NOMO-1 treated with DMSO at 0.1 percent for 48 hours (cell line): ENCODE data around the gene ANKRD35.

Source experiments
- DNase-seq: peaks from one replicate; lab custom pipeline; 2025; ENCODE audit not compliant: unreplicated experiment; lab: John Stamatoyannopoulos, UW

ANKRD35 gene

DNA sequence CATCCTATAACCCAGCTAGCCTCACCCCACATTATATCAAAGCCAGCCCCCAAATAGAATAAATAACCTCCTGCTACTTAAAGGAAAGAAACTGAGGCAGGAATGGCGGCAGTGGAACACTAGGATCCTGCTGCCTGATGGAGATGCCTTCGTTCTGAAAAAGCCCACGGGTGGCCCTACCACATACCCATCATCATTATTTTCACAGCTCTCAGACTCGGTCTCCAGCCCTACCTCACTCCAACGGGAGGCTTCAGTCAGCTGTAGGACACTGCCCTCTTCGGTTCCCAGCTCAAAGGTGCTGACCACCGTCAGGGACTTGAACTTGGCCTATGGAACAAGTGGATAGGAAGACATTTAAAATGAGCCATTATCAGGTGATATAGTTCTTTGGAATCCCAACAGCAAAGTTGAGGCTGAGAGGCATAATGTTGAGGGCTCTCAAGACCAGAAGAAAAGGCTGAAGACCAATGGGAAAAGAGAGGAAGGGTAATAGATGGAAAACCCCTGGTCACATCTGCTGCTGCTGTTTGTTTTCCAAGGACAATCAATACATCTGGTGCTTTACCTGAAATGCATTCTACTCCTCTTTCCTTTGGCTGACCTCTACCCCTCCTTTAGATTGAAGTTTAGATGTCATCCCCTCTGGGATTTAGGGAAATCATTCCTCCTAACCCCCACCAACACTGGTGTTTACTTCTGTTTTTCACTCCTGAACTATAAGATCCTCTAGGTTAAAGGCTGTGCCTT is 7.8 kb upstream of the ANKRD35 start:
- DNase-seq: no peak

DNA sequence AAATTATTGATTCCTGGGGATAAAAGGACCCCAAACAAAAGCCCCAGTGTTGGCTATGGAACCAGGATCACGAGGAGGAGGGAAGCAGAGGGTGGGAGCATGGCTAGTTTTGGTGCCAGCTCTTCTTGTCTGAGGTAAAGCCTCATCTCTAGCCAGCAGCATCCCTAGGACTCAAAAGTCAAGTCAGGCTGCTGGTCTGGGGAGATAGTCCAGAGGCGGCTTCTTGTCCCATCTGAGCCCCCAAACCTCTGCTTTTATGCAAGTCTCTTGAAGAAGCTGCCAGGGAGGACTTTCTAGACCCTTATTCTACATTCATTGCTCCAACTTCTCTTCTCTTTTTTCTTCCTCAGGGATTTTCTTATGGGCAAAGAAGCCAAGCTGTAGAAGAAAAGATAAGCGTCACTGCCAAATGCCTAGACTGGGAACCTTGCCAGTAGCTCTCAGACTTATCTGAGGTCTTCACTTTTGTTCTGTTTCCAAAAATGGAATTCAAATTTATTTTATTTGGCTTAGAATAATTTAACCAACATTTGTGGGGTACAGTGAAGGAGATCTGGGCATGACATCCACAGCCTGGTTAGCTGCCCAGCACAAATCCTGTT is 6.9 kb upstream of the ANKRD35 start:
- DNase-seq: no peak

DNA sequence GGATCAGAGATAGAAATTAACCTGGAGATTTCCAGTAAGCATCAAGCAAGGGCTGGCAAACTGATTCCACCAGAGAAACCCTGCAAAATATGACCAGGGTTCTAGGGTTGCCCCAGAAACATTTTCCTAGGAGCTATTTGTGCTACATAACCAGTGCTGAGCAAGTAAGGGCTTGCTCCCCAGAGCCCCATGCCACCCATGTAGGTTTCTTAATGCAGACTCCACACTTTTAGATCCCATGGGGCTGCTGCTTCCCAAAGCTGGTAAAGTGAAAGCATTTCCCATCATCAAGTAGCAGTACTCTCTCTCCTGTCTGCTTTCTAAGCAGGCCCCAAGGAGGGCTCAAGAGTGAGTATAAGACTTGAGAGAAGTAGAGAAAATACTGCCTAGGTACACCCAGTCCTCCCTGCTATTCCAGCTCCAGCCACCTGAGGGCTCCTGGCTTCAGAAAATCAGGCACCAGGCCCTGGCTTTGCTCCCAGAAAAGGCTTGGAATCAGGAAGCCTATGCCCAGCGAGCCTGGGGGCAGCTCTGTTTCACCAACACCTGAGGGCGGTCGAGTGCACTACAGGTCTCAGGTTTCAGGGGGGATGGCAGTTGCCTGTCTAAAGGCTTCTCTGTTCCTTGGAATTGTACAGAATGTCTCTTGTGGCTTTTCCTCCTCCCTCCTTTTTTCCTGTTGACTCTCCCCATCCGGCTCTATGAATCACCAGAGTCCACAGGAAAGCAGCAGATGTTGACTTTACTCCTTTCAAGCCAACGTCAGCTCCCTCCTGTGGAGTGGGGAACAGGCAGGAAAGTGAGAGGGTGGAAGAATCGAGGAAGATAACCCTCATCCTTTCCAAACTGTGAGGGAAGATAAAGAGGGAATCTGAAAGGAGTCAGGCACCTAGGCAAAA is 6.2 kb upstream of the ANKRD35 start:
- DNase-seq: peak; percentile 30

DNA sequence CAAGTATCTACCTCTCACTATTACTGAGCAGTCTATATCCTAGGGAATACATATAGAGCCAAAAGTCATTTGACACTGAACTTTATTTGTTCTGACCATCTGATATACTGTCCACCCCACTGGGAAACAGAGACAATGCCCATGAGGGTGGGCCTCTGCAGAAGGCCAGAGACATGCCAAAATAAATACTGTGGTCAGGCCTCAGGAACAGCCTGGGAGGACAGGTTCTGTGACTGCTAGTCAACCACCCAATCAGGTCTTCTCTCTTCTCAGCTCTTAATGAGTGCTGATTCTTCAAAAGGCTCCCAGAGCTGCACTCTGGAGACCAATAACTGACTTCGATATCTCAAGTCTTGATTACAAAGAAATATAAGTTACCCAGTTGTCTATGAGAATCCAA is 5.5 kb upstream of the ANKRD35 start:
- DNase-seq: no peak

DNA sequence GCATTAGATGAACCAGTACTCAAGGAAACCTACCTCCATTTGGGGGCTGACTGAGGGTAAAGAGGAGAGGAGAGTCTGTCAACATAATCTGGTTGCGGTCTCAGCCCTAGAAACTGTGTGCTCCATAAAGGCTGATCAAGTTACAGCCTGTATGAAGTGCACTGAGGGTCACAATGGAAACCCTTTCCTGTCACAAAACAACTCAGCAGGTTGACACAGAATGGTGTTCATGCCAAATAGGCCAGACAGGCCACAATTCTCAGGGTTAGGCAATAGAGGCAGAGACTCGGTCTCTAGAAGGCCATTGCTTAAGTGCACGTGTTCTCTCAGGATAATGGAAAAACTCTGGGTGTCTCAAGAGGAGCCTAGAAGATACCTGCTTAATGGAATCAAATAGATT is 4.1 kb upstream of the ANKRD35 start:
- no peak for DNase-seq

DNA sequence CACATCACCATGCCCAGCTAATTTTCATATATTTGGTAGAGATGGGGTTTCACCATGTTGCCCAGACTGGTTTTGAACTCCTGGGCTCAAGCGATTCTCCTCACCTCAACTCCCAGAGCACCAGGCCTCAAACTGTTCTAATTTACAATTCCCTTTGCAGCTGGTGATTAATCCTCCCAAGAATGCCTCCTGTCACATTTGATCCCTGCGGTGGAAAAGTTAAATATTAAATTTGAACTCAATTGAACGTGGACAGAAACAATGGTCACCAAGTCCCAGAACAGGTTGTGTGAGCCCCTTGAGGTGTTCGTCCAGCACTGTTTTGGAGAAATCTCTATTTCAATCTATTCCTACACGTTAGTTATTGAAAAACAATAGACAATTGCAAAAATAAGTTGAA is 2.0 kb upstream of the ANKRD35 start:
- DNase-seq: no peak

DNA sequence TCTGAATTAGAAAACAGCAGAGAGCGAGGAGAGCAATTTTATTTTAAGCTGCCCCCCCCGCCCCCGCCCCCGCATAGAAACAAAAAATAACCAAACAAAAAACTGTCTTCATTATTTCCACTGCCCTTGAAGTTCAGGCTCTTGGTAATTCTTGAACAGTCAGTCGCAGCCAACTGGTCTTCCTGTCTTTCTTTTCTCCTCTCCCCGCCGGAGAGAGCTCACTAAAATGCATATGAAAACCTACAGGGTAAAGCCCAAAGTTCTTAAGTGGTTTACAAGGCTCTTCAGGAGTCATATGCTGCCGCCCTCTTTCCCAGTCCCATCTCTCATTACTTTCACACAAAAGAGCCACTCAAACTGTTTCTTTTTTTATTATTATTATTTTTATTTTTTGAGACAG is 1.1 kb upstream of the ANKRD35 start:
- DNase-seq: no peak

DNA sequence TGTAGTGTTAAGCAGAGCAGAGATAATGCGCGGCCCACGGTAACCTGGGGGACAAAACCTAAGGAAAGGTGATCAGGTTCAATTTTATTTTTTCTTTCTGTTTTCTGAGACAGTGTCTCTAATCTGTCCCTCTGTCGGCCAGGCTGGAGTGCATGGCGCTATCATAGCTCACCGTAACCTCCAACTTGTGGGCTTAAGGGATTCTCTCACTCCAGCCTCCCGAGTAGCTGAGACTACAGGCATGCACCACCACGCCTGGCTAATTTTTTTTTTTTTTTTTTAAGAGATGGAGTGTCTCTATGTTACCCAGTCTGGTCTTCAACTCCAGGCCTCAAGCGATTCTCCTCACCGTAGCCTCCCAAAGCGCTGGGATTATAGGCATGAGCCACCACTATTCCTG is 724 bp upstream of the ANKRD35 start:
- DNase-seq: no peak

DNA sequence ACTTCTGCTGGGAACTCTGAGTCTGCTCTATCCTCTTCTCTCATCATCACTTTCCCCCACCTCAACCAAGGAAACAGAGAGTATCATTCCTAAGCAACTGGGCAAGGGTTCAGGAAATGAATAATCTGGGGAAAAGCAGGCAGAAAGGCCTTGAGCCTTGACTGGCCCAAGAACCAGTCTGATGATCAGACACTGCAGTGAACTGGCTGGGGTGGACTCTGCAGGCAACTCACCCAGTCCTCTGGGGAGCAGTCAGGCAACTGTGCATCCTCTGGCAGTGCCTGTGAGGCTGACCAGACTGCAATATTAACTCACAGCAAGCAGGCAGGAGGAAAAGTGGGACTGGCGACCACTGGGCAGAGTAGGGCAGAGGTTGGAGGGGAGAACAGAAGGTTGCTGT is 991 bp downstream of the ANKRD35 start:
- DNase-seq: no peak

DNA sequence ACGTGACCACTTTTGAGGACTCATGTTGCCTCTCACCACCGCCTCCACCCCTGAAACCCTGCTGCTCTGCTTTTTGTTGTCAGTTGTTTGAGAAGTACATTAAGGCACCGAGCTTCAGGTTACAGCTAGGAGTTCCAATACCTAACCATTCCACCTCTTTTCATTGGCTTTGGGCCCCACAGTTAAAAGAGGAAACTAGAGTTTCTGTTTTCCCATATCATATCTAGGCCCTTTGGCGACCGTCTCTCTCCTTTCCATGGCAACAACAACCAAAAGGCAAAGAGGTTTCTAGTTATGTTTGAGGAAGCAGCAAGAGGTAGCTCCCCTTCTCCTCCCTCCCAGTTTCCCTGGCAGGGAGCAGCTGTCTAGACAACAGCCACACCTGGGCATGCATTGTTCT is 5.9 kb downstream of the ANKRD35 start:
- DNase-seq: no peak

DNA sequence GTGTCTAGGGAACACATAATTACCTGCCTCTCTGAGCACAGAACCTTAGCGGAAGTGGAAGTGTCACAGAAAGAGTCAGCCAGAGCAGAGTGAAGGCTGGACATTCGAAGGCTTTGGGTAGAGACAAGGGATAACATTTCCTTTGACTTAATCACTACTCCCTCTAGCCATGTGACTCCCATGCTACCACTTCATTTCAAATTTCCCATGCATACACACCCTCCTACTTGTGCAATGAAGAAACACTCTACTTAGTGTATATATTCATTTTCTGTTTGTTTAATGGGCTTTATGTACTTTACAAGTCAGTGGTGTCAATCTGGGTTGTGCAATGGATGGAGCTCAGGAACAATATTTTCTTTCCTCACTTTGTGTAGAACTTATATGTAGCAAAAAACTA is 6.9 kb downstream of the ANKRD35 start:
- DNase-seq: no peak

DNA sequence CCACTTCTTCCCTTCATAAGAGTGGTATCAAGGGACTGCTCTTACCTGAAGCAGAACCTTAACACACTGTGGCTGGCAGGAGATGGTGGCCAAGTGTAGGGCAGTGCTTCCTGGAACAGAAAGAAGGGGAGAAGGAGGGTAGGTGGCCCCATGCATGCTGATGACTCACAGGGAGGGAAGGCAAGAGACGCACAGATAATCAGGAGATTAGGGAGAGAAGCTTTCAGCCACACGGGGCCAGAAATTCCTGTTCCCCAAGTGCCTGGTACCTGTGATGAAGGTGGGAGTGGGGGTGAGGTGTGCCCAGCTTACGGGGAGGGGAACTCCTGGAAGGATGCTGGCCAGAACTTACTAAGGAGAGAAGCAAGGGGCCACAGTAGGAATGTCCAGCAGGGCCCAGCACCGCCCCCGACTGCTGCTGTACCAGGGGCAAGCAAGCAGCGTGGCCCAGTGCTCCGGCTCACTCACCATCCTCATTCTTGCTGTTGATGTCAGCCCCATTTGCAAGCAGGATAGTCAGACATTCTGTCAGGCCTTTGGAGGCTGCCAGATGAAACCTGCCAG is 7.7 kb downstream of the ANKRD35 start:
- DNase-seq: no peak

DNA sequence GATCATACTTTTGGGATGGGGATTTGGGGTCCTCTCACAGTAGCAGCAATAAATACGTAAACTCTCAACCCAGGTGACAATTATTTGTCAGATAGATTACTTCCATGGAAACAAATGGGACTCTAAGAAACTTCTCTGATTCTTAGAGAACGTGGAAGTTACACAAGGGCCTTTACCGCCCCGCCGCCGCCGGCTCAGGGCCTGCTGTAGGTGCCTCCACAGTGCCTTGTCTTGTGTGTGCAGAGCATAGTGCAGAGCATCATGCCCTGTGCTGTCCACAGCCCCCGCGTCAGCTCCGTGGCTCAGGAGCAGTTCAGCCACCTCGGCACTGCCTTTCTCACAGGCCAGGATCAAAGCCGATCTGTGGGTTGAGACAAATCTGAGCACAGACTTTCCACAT is 11.0 kb downstream of the ANKRD35 start:
- DNase-seq: no peak

DNA sequence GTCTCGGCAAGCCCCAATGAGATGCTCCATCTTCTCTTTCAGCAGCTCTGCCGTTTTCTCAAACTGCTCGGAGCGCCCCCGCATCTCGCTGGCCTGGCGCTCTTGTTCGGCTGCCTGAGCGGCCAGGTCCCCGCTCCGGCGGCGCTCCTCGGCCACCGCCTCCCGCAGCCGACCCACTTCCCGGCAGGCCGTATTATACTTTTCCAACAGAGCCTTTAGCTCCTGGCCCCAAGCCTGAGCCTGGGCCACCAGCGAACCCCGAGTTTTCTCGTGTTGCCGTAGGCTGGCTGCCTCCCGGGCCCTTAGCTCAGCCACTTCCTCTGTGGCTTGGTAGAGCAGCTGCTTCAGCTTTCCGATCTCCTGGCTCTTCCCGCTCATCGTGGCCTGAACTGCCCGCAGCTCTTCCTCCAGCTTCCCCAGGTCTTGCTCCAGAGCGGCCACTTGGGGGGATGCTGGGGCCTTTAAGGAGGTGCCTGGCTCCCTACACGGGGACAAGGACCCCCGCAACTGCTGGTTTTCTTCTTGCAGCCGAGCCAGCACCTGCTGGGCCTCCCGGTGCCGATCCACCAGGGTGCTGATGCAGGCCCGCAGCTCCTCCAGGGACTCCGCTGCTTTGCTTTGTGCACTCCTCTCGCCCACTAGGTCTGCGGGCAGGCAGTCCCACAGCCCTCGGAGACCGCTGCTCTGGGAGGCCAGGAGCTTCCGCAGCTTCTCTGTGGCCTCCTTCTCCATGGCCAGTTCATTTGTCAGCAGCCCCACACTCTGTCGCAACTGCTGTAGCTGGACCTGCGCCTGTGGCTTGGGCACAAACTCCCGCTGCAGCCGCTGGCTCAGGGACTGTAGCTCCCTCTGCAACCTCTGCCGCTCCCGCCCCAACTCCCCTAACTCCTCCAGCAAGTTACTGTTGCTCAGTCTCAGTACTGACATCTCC is 13.4 kb downstream of the ANKRD35 start:
- DNase-seq: peak; percentile 54

DNA sequence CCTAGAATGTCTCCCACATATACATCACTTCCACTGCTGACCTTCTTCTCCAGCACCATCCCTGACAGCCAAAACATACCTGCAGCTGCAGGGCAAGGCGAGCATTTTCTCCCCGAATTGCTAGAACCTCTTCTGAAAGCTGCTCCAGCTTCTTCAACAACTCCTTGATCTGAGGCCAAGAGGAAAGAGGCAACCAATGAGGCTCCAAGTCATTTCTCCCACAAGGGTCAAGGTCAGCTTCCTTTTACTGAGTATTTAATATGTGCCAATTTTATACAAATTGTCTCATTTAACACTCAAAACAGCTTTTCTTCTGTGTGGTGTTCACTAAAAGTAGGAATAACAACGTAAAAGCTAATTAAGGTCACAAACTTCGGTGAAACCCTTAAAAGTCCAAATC is 17.4 kb downstream of the ANKRD35 start:
- no peak for DNase-seq

DNA sequence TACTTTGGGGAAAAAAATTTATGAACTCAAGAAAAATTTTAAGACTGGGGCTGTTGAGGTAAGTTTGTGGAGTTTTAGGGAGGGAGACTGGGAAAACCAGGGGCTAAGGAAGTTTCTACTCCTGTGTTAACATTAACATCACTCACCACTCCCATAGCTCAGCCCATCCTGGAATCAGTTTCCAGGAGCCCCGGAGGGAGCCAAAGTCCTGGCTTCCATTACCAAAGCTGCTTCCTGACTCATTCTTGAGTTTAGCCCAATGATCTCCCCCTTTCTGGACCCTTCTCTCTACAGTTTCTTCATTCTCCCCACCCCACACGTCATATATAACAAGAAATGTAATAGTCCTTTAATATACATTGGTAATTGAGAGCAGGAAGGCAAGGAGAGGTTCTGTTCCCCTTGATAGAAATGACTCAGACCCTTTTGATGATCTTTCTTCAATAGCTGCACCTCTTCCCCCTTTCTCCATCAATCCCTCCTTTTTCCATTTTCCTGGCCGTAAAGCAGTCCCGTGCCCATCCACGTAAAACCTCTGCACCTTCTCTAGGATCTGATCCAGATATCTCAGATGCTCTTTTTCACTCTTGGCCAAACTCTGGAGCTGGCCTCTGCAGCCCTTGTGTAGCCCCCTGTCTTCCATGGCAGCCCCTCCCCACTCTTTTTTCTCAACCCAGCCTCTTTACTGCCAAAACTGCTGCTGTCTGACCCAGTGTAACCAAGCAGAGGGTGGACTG is 22.2 kb downstream of the ANKRD35 start:
- no peak for DNase-seq

DNA sequence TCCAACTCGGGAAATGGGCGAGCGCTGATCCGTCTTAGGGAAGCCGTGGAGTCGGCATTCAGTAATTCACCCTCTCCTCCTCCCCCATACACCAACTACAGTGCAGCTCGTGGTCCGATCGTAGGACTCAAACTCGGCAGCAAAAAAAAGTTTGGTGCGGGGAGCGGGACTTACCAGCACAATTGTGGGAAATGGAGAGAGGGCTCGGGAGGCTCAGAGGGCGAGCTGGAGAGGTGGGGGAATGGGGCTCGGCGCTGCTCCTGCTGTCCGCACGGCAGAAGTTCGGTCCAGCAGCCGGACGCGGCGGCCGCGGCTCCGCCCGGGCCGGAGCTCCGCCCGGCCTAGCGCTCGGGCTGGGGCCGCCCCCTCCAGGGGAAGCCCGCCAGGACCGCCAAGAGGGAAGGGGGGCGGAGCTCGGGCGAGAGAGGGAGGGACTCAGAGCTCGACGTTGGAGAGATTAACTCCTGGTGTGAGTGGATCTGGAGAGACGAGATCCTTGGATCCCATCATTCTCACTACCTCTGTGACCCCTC is 26.1 kb downstream of the ANKRD35 start:
- DNase-seq: peak; percentile 75

DNA sequence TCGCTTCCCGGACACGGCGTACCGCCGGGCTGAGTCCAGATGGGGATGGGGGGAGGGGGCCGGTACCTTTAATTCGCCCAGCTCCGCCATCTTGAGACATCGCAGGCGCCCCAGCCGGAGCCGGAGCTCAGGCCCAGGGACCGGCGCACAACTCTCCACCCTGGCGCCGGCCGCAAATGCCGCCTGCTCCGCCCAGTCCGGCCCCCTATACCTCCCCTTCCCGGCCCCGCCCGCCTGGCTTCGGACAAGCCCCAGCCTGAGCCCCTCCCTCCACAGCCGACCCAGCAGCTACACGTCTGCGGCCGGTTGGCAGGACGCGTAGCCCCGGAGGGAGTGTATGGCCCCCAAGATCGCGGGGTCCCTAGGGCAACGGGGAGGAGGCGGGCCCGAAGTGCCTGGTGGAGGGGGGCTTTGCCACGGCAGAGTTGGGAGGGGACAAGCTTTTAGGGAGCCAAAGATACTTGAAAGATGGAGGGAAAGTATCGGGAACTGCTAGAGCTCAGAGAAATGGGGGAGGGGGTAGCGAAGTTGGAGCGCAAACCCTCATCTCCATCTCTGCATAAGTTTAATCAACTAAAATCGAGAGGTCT is 26.7 kb downstream of the ANKRD35 start, which contains the start of gene PIAS3:
Gene PIAS3, minus strand, starts transcription at position 181 of the 590 bp plus-strand sequence. Its CDS starts 91 bp downstream, at position 90.
- peak; percentile 89 for DNase-seq

DNA sequence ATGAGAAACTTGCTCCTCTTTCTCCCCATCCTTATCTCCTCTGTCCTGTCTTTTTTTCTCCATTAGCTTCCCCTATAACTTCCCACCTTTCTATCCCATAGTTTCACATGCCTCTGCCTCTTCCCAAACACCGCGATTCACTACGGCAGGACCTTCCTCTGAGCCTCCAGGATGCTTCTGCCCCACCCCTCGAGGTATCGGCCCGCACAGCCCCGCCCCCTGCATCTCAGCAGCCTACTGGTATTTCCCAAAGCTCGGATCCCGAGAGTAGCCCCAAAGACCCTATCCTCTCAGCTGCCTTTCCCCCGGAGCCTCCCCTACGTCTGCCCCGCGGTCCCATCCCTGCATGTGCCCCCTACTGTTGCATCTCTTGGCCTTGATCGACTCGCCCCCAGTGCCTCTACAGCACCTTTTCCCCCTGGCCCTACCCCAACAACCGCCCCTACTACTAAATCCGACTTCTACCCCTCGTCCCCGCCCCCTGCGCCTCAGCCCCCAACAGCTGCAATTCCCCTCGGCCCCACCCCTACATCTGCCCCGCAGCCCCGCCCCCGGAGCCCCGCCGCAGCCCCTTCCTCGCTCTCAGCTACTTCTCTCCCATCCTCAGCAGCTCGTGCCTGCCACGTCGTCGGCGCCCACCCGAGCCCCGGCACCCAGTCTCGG is 27.3 kb downstream of the ANKRD35 start:
- no peak for DNase-seq
